NCI-H2227 (cell line): Measurements from ENCODE around the gene DNAAF2.
"Not testable (repeated sequence)": the region's sequence is repeated elsewhere in the genome, so short reads cannot be mapped to it uniquely, and the experiment has no call there.

Experiments
- DNase-seq: peaks from one replicate; lab custom pipeline; 2025; ENCODE audit not compliant: unreplicated experiment; lab: John Stamatoyannopoulos, UW

Gene DNAAF2

DNA sequence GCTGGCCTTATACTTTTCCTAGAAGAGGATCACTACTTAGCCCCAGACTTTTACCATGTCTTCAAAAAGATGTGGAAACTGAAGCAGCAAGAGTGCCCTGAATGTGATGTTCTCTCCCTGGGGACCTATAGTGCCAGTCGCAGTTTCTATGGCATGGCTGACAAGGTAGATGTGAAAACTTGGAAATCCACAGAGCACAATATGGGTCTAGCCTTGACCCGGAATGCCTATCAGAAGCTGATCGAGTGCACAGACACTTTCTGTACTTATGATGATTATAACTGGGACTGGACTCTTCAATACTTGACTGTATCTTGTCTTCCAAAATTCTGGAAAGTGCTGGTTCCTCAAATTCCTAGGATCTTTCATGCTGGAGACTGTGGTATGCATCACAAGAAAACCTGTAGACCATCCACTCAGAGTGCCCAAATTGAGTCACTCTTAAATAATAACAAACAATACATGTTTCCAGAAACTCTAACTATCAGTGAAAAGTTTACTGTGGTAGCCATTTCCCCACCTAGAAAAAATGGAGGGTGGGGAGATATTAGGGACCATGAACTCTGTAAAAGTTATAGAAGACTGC is 12.9 kb downstream of the DNAAF2 start:
- DNase-seq: no peak

DNA sequence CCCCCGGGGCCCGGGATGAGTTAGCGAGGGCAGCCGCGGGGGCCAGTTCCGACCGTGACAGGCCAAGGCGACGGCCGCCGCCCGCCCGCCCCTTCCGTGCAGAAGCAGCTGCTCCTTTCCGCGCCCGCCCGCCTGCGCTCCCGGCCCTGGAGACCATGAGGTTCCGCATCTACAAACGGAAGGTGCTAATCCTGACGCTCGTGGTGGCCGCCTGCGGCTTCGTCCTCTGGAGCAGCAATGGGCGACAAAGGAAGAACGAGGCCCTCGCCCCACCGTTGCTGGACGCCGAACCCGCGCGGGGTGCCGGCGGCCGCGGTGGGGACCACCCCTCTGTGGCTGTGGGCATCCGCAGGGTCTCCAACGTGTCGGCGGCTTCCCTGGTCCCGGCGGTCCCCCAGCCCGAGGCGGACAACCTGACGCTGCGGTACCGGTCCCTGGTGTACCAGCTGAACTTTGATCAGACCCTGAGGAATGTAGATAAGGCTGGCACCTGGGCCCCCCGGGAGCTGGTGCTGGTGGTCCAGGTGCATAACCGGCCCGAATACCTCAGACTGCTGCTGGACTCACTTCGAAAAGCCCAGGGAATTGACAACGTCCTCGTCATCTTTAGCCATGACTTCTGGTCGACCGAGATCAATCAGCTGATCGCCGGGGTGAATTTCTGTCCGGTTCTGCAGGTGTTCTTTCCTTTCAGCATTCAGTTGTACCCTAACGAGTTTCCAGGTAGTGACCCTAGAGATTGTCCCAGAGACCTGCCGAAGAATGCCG is 13.7 kb downstream of the DNAAF2 start:
- peak; percentile 73 for DNase-seq

DNA sequence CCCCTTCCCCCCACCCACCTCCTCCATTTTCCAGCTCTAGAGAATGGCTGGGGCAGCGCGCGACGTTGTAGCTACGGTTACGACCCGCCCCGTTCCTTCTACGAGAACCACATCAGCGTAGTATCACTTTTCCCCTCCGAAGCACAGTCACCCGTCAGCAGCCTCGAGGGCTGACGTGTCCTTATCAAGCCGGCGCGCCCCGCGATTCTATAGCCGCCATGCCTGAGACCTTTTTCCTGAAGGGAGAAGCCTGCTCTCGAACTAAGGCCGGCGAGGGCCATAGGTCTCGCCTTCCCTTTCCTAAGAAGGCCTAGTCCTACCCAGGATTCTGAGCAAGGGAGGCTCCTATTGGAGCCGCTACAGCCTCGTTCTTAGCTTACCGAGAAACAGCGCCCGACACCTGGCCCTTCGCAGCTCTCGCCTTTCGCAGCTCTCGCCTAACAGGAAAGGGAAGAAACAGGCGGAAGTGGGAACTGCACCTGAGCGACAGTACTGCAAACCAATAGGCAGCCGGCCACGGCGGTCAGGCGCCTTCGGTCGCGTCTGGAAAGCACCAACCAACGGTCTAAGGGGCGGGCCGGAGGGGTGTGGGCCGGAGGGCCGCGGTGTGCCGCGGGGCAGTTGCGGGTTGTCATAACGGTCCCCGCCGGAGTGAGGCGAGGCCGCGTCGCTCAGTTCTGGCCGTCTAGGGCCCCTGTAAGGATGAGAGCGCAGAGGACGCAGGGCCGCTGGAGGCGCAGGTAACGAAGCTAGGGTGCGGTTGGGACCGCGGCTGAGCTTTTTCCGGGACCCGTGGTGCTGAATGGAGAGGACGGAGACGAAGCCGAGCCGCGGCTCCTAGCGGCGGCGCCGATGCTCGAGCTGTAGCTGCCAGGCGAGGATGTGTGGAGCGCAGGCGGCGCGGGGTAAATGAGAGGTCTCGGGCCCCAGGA is 14.6 kb downstream of the DNAAF2 start, which contains the start of the genes MGAT2 and RPL36AL:
Gene MGAT2, plus strand, starts transcription at position 618 of the 932 bp plus-strand sequence. CDS start 470 bp downstream, outside the sequence.
Gene RPL36AL, minus strand, starts transcription at position 445 of the 932 bp plus-strand sequence. CDS start 1,522 bp downstream, outside the sequence.
- peak; percentile 98 for DNase-seq

DNA sequence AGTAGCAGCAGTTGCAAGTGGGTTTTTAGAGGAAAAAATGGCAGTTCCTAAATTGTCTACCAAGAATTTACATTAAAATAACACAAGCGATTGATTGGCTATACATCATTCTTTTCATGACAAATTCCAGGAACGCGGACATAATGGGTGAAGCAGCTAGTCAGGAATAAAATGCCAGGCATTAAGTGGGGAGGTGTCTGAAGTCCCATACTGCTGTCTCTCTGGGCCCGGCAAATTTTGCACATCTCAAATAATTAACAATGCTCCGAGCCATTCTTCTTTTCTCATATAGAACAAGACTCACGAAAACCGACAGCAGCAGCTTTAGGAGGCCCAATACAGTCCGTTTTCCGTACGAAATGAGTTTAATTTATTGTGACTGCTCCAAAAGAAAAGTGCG is 15.3 kb downstream of the DNAAF2 start:
- DNase-seq: no peak

DNA sequence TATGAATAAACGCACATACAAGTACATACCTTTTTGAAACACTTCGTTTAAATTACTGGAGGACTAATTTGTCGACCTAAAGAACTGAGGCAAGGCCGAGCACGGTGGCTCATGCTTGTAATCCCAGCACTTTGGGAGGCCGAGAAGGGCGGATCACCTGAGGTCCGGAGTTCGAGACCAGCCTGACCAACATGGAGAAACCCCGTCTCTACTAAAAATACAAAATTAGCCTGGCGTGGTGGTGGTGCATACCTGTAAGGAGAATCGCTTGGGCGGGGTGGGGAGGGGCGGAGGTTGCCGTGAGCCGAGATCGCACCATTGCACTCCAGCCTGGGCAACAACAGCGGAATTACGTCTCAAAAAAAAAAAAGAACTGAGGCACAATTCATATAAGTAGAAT is 15.8 kb downstream of the DNAAF2 start:
- DNase-seq: not testable (repeated sequence)

DNA sequence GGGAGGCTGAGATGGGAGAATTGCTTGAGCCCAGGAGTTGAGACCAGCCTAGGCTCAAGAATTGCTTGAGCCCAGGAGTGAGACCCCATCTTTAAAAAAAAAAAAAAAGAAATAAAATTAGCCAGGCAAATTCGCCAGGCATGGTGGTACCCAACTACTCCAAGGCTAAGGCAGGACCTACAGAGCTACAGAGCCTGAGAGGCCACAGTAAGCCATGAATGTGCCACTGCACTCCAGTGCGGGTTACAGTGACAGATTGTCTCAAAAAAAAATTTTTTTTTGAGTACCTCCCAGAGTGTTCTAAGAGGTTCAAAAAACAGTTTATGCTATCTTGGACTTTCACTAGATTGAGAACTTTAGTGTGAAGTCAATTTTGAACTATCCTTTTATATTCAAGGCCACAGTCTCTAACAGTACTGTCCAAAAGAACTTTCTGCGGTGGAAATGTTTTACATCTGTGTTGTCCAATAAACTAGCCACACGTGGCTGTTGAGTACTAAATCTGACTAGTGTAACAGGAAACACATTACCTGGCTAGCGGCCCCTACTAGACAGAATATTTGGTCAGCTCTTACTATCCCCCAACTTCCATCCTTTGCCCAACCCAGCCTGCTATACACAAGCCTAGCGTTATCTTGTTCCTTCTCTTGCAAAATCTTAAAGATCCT is 17.1 kb downstream of the DNAAF2 start:
- DNase-seq: no peak

DNA sequence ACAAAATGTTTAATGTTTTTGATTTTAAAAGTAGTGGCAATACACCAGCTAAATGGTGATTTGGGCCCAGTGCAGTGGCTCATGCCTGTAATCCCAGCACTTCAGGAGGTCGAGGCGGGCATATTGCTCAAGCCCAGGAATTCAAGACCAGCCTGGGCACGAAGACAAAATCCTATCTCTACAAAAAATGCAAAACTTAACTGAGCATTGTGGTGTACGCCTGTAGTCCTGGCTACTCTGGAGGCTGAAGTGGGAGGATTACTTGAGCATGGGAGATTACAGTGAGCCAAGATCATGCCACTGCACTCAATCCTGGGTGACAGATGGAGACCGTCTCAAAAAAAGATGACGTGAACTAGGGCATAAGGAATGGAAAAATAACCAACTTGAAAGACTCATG is 19.3 kb downstream of the DNAAF2 start:
- no peak for DNase-seq

DNA sequence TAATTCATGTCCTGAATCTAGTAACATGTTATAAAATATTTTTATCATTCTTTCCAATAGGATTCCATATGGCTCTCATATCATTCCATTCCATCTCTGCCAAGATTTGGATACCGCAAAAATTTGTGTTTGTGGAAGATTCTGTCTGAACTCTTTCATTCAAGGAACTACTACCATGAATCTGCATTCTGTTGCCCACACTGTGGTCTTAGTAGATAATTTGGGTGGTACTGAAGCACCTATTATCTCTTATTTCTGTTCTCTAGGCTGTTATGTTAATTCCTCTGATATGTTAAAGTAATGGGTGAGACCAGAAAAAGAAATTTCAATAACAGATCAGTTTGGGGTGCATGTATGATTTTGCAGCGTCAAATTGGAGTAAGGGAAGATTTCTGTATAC is 20.8 kb downstream of the DNAAF2 start:
- no peak for DNase-seq

DNA sequence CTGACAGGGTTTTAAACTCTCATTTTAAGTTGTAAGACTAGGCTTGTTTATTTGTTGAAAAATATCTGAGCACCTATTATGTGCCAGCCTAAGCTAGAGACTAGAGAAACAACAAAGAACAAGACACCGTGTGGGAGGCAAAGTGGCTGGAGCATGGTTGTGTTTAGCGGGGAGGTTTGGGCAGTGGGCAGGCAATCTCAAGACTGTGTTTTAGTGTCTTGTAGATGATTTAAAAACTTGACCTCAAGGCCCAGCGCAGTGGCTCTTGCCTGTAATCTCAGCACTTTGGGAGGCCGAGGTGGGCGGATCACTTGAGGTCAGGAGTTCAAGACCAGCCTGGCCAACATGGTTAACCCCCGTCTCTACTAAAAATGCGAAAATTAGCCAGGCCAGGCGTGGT is 22.4 kb downstream of the DNAAF2 start:
- no peak for DNase-seq

DNA sequence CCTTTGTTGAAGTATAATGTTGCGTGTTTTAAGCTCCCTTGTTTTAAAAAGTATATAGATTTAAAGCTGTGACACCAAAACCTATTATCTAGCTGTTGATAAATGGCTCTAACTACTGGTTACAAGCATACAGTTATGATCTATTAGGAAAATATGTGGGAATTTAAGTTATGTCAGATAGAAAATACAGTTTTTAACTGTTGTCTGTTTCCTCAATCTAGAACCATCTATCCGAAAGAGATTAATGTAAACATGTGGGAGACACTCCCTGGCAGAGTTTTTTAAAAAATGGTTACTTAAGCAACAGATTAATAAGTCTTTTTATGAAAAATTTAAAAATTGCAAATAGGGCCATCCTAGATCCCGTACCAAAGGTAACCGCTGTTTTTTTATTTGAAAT is 22.8 kb downstream of the DNAAF2 start:
- no peak for DNase-seq

DNA sequence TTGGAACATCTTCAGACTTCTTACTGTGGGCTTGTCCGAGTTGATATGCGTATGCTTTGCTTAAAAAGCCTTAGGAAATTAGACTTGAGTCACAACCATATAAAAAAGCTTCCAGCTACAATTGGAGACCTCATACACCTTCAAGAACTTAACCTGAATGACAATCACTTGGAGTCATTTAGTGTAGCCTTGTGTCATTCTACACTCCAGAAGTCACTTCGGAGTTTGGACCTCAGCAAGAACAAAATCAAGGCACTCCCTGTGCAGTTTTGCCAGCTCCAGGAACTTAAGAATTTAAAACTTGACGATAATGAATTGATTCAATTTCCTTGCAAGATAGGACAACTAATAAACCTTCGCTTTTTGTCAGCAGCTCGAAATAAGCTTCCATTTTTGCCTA is 27.5 kb downstream of the DNAAF2 start:
- DNase-seq: no peak

DNA sequence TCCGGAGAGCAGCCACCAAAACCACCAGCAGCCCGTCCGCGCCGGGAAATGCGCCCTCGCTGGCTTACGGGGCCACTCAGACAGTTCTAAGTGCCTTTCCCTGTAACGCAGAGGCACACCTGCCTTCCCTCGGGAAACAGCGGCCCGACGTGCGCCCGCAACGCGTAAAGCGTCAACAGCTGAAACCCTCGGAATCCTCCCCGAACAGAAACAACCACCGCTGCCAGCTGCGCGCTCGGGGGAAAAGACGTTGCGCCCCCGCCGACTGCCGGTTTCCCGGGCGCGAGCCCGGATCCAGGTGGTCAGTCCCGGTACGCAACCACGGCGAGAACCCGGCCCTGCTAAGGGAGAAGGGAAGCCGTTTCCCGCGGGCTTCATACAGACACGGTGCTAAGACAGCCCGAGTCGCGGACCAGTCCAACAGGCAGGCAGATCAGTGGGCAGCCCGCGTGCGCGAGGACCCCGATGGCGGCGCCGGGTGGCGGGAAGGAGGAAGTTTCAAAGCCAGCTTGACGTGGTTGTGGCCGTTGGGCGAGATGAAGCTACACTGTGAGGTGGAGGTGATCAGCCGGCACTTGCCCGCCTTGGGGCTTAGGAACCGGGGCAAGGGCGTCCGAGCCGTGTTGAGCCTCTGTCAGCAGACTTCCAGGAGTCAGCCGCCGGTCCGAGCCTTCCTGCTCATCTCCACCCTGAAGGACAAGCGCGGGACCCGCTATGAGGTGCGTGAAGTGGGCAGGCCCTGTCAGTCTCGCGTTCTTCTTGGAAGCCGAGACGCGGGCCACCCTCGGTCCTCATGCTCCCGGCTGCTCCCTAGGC is 36.4 kb downstream of the DNAAF2 start, which contains the start of gene LRR1:
Gene LRR1, plus strand, starts transcription at position 456 of the 816 bp plus-strand sequence. Its CDS starts 81 bp downstream, at position 537.
- DNase-seq: peak; percentile 91

DNA sequence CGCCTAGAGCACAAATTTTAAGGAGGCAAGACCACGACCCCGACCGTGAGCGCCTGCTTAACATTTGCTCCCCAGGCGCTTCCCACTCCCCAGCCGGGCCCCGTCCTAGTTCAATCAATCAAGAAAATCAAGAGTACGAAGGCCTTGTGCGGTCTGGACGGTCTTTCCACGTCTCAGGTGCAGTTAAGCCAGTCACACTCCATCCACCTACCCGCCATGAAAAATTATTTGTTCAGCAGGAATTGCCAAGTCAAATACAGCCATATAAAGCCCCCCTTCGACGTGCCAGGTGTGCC is 36.9 kb downstream of the DNAAF2 start:
- peak; percentile 63 for DNase-seq

DNA sequence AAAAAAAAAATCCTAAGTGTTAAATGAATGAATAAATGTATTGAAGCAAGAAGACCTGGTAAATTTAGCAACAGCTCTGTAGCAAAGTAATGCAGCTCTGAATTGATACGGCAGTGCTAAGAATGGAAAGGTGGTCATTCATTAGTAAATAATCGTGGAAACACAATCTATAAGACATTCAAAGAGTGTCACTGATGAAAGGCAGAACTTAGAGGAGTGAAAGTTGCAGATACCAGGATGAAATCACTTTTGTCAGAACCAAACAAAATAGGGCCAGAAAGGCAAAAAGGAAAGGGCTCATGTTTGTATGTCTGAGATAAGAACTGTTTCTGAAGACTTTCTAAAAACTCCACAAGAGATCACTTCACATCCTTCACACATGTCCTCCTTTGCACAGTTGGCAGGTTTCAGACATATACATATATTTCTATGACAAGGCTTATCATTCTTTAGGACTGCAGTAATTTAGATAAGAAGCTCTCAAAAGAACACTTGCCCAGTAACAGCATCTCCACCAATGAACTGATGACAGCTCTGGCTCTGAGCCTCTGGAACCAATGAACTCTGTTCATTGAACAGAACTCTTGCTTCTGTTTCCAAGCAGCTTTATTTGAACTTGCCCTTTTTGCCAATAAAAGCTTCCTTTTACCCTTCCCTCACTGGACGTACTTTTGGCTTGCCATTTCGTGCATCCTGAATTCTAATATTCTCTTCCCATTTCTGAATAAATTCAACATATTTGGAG is 40.5 kb downstream of the DNAAF2 start:
- DNase-seq: no peak

DNA sequence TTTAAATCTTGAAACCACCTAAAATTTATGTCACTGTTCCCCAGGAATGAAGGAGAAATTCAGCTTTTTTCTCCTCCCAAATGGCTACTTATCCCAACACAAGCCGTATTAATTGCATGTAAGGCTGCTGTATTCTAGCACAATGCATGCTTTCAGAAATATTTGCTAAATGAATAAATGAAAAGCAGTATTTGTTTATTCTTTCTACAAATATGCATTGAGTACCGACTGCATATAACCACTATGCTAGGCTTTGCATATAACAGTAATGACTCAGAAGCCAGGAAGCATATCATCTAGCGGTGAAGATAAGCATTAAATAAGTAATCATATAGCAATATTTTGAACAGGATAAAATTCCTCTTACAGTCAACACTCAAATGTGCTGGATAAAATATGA is 42.0 kb downstream of the DNAAF2 start:
- DNase-seq: no peak

DNA sequence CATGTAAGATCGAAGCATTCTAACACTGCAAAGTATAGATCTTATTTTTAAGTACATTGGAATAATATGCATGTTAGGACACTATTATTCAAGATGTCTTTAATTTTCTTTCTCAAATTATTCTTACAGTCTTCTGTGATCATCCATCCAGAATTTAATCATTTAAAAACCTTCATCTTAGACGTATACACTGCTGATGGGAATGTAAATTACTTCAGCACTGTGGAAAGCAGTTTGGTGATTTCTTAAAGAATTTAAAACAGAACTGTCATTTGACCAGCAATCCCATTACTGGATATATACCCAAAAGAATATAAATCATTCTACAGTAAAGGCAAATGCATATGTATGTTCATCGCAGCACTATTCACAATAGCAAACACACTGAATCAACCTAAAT is 45.7 kb downstream of the DNAAF2 start:
- no peak for DNase-seq

DNA sequence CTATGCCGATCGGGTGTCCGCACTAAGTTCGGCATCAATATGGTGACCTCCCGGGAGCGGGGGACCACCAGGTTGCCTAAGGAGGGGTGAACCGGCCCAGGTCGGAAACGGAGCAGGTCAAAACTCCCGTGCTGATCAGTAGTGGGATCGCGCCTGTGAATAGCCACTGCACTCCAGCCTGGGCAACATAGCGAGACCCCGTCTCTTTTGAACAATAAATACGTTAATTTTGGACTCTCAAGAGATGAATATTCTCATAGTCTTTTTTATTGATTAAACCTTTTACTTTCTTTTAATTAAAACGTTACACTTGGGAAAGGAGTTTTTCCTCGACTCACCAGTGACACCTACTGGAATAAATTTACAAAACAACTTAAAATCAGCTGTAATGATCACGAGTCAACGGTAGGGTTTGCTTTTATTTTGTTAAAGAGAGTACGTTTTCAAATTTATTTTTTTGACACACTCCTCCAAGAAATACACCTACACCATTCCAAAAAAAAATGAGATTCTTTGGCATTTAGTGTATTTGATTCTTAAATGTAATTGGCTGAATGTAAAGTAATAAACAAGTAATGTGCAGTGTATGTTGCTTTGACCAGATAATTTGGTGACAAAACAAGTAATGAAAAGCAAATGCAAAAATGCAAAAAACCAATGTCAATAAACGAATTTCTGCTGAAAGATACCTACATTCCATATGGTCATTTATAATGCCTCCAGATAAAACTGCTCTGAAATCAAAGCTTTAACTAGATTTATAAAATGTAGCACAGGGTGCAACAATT is 48.2 kb downstream of the DNAAF2 start:
- peak; percentile 80 for DNase-seq

DNA sequence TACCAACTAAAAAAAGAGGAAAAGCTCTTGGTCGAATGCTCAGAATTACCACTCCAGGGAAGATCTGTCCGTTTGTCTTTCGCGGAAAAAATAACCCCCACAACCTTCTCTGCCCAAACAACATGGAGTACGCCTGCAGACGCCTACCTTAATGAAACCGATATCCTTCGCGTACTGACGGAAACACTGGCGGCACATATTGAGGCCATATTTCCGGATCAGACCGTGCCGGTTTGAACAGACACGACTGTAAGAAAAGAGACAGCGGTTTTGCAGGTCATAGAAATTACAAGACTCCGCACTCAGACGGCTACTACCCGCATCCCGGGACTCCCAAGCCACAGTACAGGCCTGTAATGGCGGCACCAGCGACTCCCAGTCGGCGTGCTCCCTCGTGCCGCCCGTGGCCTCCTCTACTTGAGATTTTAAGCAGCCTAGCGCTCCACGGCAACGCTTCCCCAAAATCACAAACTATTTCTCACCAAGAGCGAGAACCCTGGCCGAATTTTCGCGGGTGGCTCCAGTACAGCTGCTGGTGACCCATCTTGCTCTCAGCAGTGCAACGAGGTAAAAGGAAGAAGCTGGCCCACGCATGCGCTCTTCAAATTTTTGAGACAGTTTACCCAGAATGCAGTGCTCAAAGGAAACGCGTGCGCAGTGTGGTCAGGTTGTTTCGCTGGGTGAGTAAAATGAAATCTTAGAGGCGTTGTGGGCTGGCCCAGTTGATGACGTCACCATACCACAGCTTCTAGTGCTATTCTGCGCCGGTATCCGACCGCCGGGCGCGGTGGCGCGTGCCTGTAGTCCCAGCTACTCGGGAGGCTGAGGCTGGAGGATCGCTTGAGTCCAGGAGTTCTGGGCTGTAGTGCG is 49.0 kb downstream of the DNAAF2 start, which contains the start of gene RPS29:
Gene RPS29, minus strand, starts transcription at position 578 of the 870 bp plus-strand sequence. Its CDS starts 34 bp downstream, at position 544.
- DNase-seq: peak; percentile 99
